Spinal cord (tissue), 10 donors: ENCODE data around the gene GRID1. TPM values are rescaled to one million over a fixed set of nuclear protein-coding genes. Genes with fewer than 3 reads are reported as not detected.

Experiments
- DNase-seq, 6 donors: peaks; one replicate each; pipeline versions ENCODE4 v3.0.0 to v3.0.0-alpha.2; 2013 to 2015; ENCODE audit warnings: low spot score in 6 of 6, low read depth in 4 of 6
- H3K27ac ChIP-seq: one replicate; pipeline ENCODE4 v1.5.1; 2013; ENCODE audit warnings: low read depth, low read length, control low read depth
- H3K27me3 ChIP-seq: one replicate; pipeline ENCODE4 v1.6.1; 2013; ENCODE audit warnings: low read length; ENCODE audit not compliant: control insufficient read depth, insufficient read depth
- H3K36me3 ChIP-seq: one replicate; pipeline ENCODE4 v1.6.1; 2013; ENCODE audit warnings: low read length; ENCODE audit not compliant: control insufficient read depth, insufficient read depth
- H3K4me1 ChIP-seq: one replicate; pipeline ENCODE4 v1.6.1; 2013; ENCODE audit warnings: low read length; ENCODE audit not compliant: control insufficient read depth, insufficient read depth
- H3K4me3 ChIP-seq: one replicate; pipeline ENCODE4 v1.5.1; 2013; ENCODE audit warnings: low read depth, low read length, control low read depth
- H3K9me3 ChIP-seq: one replicate; pipeline ENCODE4 v1.6.1; 2013; ENCODE audit warnings: low read length; ENCODE audit not compliant: control insufficient read depth, insufficient read depth
- WGBS: methylation state at CpG from one replicate; pipeline ENCODE4 v1.1.5; 2013; ENCODE audit warnings: missing lambda C conversion rate; ENCODE audit not compliant: insufficient coverage; 5-methylcytosine and 5-hydroxymethylcytosine counted together
- polyA plus RNA-seq, 2 donors: library from polyadenylated mRNA; unstranded; fragments of 120-200 nt; gene quantifications; one replicate each; pipeline ENCODE4 v1.2.1, GENCODE V29; 2013; ENCODE audit not compliant: insufficient read length in 2 of 2
- total RNA-seq, 2 donors: library from RNA; depleted of rRNA in 1 of 2; stranded (reverse); fragments of 120-200 nt in 1 of 2; fragments of >200 nt in 1 of 2; gene quantifications; one replicate each; pipeline versions ENCODE4 v1.2.3 to v1.2.4, GENCODE V29; 2013 to 2014
- donor health status: healthy.

GRID1 gene
- total and polyA plus RNA-seq, 4 donors, result 7.6 to 30.1 (median 22.2) TPM

- WGBS, result 86% methylated on average over 4 of the region's 6 CpGs
- no peaks in the 10 kb centered on the region for H3K9me3 ChIP-seq
- no peak overlapping the region for H3K4me3 ChIP-seq
- H3K27ac ChIP-seq, result no peak overlapping the region
- H3K4me1 ChIP-seq, result peaks cover 10% of the 10 kb centered on the region
- DNase-seq, result no peak
- H3K36me3 ChIP-seq, result peaks cover 7% of the 10 kb centered on the region
- no peaks in the 10 kb centered on the region for H3K27me3 ChIP-seq
These were observed 725.1 kb downstream of the GRID1 start for GRCh38 chr10:85641479-85642009.

GRCh38 chr10:85638797-85639196 is 727.8 kb downstream of the GRID1 start:
- H3K4me3 ChIP-seq, result no peak overlapping the region
- H3K4me1 ChIP-seq, result no peaks in the 10 kb centered on the region
- H3K27me3 ChIP-seq, result no peaks in the 10 kb centered on the region
- H3K36me3 ChIP-seq, result no peaks in the 10 kb centered on the region
- H3K9me3 ChIP-seq, result no peaks in the 10 kb centered on the region
- H3K27ac ChIP-seq, result no peak overlapping the region
- DNase-seq, result no peak

DNA sequence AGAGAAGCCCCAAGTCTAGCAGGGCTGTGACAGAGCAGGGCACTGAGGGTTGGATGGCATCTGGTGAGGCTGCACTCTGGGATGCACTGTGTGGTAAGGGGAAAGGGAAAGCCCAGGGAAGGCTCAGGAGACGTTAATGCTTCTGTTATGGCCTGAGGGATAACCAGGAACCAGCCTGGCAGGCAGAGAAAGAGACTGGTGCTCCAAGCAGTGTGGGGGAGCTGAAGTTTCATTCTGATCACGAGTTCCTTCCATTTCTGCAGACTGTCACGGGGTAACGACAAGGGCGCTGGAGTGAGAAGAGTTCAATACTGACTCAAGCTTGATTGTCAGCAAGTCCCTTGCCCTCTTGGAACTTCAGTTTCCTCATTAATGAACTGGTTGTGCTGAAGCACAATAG is 730.9 kb downstream of the GRID1 start:
- DNase-seq, result no peak
- Histone ChIP-seq H3K9me3 (no peaks in the 10 kb centered on the region), H3K4me1 (no peaks in the 10 kb centered on the region), H3K36me3 (no peaks in the 10 kb centered on the region), H3K4me3 (no peak overlapping the region), H3K27me3 (no peaks in the 10 kb centered on the region), H3K27ac (no peak overlapping the region)
- WGBS, result 77% methylated on average over 3 of the region's 5 CpGs

DNA sequence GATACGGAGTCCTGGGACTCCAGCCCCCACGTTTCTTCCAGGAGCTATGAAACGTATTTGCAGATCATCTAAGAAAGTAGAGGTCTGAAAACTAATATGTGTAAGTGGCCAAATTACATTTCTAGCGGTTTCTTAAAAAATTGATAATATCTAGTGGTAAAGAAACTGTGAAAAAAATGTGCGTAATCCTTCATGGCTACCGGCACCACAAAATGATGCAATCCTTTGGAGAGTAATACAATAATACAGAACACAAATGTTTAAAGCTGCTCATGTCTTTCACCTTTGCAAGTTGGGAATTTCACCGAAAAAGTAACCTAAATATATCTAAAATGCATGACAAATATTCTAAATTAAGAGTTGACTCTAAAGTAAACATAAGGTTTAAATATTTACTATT is 742.1 kb downstream of the GRID1 start:
- Histone ChIP-seq H3K27ac (no peak overlapping the region), H3K4me1 (no peaks in the 10 kb centered on the region), H3K4me3 (no peak overlapping the region), H3K27me3 (no peaks in the 10 kb centered on the region), H3K36me3 (peaks cover 5% of the 10 kb centered on the region), H3K9me3 (no peaks in the 10 kb centered on the region)
- no CpG with 5 or more reads among the region's 7 CpGs for WGBS
- DNase-seq, result no peak

DNA sequence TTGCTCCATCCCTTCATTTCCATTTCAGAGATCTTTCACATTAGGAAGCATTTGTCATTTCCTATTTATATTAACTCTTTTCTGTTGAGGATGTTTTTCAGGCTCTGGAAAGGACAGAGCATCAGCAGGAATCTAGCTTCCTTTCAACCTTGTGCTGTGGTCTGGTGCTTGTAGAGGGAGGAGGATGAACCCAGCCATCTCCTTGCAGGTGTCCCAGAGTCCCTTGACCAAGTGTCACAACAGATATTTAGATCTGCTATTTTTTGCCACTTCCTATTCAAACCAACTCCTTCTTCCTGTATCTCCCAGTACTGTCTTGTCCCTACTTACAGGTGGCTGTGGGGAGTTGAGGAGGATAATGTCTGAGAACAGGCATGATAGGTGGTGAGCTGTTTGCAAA is 742.8 kb downstream of the GRID1 start:
- Histone ChIP-seq H3K4me3 (no peak overlapping the region), H3K27ac (no peak overlapping the region), H3K36me3 (peaks cover 6% of the 10 kb centered on the region), H3K9me3 (no peaks in the 10 kb centered on the region), H3K27me3 (no peaks in the 10 kb centered on the region), H3K4me1 (peaks cover 4% of the 10 kb centered on the region)
- DNase-seq, result no peak

DNA sequence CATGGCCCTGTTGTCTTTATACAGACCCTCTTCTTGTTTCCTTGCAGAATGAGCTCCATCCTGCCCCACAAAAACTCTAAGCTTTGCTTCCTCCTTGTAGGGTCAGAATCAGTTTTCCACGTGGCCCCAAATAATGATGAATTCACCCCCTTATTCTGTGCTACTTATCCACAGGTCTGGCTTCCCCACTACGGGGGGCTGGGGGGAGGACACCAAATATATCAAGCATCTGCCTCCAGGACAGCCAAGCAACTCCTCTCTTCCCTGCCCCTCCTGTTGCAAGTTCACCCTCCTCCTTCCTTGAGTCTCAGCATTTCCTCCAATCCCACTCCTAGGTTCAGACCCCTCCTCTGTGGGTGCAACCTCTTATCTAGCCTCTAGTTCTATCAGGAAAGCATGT is 743.3 kb downstream of the GRID1 start:
- Histone ChIP-seq H3K4me3 (no peak overlapping the region), H3K4me1 (peaks cover 7% of the 10 kb centered on the region), H3K27ac (no peak overlapping the region), H3K9me3 (no peaks in the 10 kb centered on the region), H3K36me3 (peaks cover 6% of the 10 kb centered on the region), H3K27me3 (no peaks in the 10 kb centered on the region)
- no peak for DNase-seq
- 87% methylated on average over 2 of the region's 2 CpGs for WGBS

DNA sequence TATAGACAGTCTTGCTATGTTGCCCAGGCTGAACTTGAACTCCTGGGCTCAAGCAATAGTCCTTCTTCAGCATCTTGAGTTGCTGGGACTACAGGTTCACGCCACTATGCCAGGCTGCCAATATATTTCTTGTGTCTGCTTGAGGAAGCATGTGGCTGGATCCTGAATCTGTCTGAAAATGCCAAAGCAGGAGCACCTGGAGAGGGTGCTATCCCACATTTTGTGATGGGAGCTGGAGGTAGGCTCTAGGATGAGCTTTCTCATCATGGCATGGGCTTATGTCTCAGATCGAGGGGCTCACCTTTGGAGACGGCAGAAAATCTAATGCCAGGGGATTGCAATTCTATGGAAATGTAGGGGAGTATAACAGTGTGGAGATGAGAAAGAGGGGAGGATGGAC is 744.2 kb downstream of the GRID1 start:
- Histone ChIP-seq H3K4me1 (peaks cover 11% of the 10 kb centered on the region), H3K27ac (no peak overlapping the region), H3K27me3 (no peaks in the 10 kb centered on the region), H3K9me3 (no peaks in the 10 kb centered on the region), H3K36me3 (peaks cover 11% of the 10 kb centered on the region), H3K4me3 (no peak overlapping the region)
- 97% methylated on average over 3 of the region's 3 CpGs for WGBS
- DNase-seq, result no peak

DNA sequence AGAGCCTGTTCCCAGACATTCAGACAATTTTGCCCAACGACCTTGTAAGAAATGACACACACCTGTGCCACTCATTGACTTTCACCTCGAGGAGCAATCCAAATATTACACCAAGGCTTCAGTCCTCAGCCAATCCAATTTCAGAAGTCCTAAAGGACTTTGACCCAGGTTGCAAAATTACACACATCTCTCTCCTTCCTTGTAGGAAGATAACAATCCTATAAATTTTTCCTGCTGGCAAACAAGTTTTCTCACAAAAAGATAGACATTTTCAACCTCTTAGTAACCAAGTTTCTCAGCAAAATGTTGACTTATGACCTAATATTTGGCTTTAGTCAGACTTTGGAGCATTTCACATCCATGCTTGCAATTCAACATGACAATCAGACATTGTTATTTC is 745.0 kb downstream of the GRID1 start:
- Histone ChIP-seq H3K4me3 (no peak overlapping the region), H3K4me1 (peaks cover 11% of the 10 kb centered on the region), H3K36me3 (peaks cover 11% of the 10 kb centered on the region), H3K27me3 (no peaks in the 10 kb centered on the region), H3K27ac (no peak overlapping the region), H3K9me3 (no peaks in the 10 kb centered on the region)
- DNase-seq, result no peak
- 49% methylated on average over 2 of the region's 2 CpGs for WGBS

DNA sequence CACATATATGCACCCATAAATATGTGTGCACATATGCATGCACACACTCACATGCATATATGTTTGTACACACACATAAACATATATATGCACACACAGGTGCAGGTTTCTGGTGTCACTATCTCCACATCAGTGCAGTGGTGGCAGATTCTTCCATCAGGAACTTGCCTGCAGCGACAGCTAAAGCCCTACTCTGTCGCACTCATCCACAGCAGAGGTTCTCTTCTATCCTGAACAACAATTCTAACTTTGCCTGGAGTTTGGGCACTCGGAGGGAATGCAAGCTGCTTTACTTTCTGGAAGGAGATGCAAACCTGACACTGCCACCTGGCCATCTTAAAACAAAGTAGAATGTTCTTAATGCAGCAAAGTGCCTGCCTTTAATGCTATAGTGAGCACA is 745.8 kb downstream of the GRID1 start:
- Histone ChIP-seq H3K27me3 (no peaks in the 10 kb centered on the region), H3K4me1 (peaks cover 11% of the 10 kb centered on the region), H3K27ac (no peak overlapping the region), H3K4me3 (no peak overlapping the region), H3K36me3 (peaks cover 11% of the 10 kb centered on the region), H3K9me3 (no peaks in the 10 kb centered on the region)
- DNase-seq, result no peak
- WGBS, result 92% methylated on average over 3 of the region's 3 CpGs

DNA sequence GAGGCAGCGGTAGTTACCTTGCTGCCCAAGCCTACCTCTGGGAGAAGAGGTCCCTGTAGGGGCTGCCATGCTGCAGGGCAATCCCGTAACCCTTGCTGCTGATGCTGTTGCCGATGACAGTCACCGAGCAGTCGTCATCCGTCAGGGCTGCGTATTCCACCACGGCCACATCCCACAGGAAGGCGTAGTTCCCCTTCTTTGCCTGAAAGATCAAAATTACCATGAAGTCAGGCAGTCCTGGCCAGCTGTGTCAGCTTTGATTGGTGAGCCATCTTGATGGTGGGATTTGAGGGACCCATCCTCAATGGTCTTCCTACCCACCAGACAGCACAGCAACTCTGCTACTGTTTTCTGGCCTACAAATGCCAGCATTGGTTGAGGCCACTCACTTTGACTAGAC is 746.8 kb downstream of the GRID1 start:
- Histone ChIP-seq H3K27me3 (no peaks in the 10 kb centered on the region), H3K36me3 (peaks cover 13% of the 10 kb centered on the region), H3K9me3 (no peaks in the 10 kb centered on the region), H3K27ac (no peak overlapping the region), H3K4me1 (peaks cover 11% of the 10 kb centered on the region), H3K4me3 (no peak overlapping the region)
- DNase-seq, result no peak
- 98% methylated on average over 8 of the region's 9 CpGs for WGBS
